ENCODE measurements around the gene SGCE.

Gene SGCE

GRCh38 chr7:94642838-94643653 is 12.9 kb downstream of the SGCE start:
- no peak for DNase-seq (ENCODE audit: low spot score)
- no peak overlapping the region for H3K27ac ChIP-seq
- ChIA-PET POLR2A (ENCODE audit: low non-redundant PET) (no interaction called here), CTCF (no interaction called here)
- no peak for TF ChIP-seq CTCF (conservative IDR thresholded peaks at IDR 0.05; ENCODE audit: low read depth)

GRCh38 chr7:94639384-94639783 is 16.5 kb downstream of the SGCE start:
- no peak for TF ChIP-seq CTCF (conservative IDR thresholded peaks at IDR 0.05; ENCODE audit: low read depth)
- ChIA-PET POLR2A (ENCODE audit: low non-redundant PET) (no interaction called here), CTCF (no interaction called here)
- H3K27ac ChIP-seq: no peak overlapping the region
- no peak for DNase-seq (ENCODE audit: low spot score)

DNA sequence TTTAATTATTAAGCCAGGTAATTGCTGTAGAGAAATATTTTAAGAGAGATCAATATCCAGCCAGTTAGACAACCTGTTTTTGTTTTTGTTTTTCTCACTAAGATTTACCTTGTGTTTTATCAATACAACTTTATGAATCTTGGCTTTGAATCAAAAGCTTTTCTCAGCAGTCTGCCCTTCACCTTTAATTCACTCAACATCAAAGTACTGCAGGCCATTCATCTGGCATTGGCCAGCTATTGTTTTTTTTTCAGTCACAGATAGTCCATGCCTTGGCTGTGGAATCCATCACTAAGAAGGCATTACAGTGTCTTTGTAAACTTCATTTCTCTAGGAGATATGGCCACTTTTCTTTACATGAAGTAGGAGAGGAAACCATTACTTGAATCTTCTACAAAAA is 20.2 kb downstream of the SGCE start:
- H3K27ac ChIP-seq: no peak overlapping the region
- DNase-seq (ENCODE audit: low spot score): no peak
- ChIA-PET CTCF (no interaction called here), POLR2A (ENCODE audit: low non-redundant PET) (no interaction called here)
- TF ChIP-seq CTCF (conservative IDR thresholded peaks at IDR 0.05; ENCODE audit: low read depth): no peak

- no peak for TF ChIP-seq CTCF (conservative IDR thresholded peaks at IDR 0.05; ENCODE audit: low read depth)
- POLR2A ChIA-PET (ENCODE audit: low non-redundant PET): interaction anchor here (0.6 kb wide), 1 partner anchor 130 kb away, joined by 8 read pairs; no protein-coding TSS in a partner anchor
- no peak for DNase-seq (ENCODE audit: low spot score)
- no peak overlapping the region for H3K27ac ChIP-seq
- CTCF ChIA-PET: no interaction called here
Observed at GRCh38 chr7:94634502-94634901, 21.4 kb downstream of the SGCE start.

DNA sequence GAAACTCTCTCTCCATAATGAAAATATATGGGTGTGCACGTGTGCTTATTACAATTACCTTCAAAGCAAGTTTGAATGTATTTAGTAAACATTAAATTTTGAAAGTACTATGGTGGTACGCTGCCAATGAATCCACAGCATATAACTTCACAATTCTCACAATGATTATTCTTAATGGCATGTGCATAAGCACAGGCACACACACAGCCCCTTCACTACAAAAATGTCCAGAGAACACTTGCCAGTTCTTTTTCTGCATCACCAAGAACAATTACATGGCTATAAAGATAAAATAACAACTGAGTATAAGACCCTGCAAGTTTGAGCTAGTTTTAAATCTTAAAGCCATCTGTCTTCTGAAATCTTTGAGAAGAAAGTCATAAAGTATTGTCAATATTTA is 22.2 kb downstream of the SGCE start:
- TF ChIP-seq CTCF (conservative IDR thresholded peaks at IDR 0.05; ENCODE audit: low read depth): no peak
- no peak for DNase-seq (ENCODE audit: low spot score)
- CTCF ChIA-PET: no interaction called here
- POLR2A ChIA-PET (ENCODE audit: low non-redundant PET): no interaction called here
- H3K27ac ChIP-seq: no peak overlapping the region

DNA sequence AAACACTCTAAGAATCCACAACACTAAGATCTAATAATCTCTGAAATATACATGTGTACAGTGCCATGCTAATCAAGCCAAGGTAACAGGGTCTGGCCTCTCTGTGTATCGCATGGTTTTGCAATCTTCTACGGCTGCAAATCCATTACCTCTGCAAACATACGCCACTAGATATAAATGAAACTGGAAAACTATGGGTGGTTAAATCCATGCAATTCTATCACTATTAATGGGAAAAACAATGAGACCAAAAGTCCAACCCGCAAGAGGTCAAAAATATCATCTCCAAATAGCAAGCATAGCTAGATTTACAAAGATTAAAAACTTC is 23.0 kb downstream of the SGCE start:
- no peak overlapping the region for H3K27ac ChIP-seq
- ChIA-PET POLR2A (ENCODE audit: low non-redundant PET) (no interaction called here), CTCF (no interaction called here)

More for the DNA sequence above, 23.0 kb downstream of the SGCE start:
- DNase-seq (ENCODE audit: low spot score): no peak
- no peak for TF ChIP-seq CTCF (conservative IDR thresholded peaks at IDR 0.05; ENCODE audit: low read depth)
